Activated B cell treated with CpG ODN at 0.5 μM for 24 hours (primary cell): ENCODE data around the gene RNU2-63P. TPM values are rescaled to one million over a fixed set of nuclear protein-coding genes. Genes with fewer than 3 reads are reported as not detected.
"Not testable (repeated sequence)": the region's sequence is repeated elsewhere in the genome, so short reads cannot be mapped to it uniquely, and the experiment has no call there.

Experiments
- ATAC-seq: fragments of 200-7000 bp; cut with Tn5 transposase; one replicate; pipeline ENCODE4 v1.10.0; 2021; ENCODE audit warnings: low read depth, mild to moderate bottlenecking, moderate library complexity
- CTCF ChIA-PET: fragments of 350-600 bp; sonication (Branson Sonifier 250); formaldehyde crosslinking; loops from one replicate; lab custom pipeline; 2021; ENCODE audit warnings: antibody characterized with exemption; lab: Charles Lee
- POLR2A ChIA-PET: fragments of 350-600 bp; sonication (Branson Sonifier 250); formaldehyde crosslinking; loops from one replicate; lab custom pipeline; 2021; ENCODE audit warnings: antibody characterized with exemption; lab: Charles Lee
- DNase-seq: peaks from one replicate; pipeline ENCODE4 v3.0.0; 2022
- H3K27ac Mint-ChIP-seq: one replicate; pipeline ENCODE4 v1.8.0; 2020; ENCODE audit warnings: mixed read lengths
- H3K27me3 Mint-ChIP-seq: one replicate; pipeline ENCODE4 v1.8.0; 2021; ENCODE audit warnings: mixed read lengths
- H3K36me3 Mint-ChIP-seq: one replicate; pipeline ENCODE4 v1.8.0; 2021; ENCODE audit warnings: low read depth, mixed read lengths
- H3K4me1 Mint-ChIP-seq: one replicate; pipeline ENCODE4 v1.8.0; 2021; ENCODE audit warnings: mixed read lengths
- H3K4me3 Mint-ChIP-seq: one replicate; pipeline ENCODE4 v1.8.0; 2020; ENCODE audit warnings: mild to moderate bottlenecking, mixed read lengths
- H3K9me3 Mint-ChIP-seq: one replicate; pipeline ENCODE4 v1.8.0; 2020; ENCODE audit warnings: mixed read lengths
- CTCF ChIP-seq: fragments of 200-600 bp; IDR thresholded peaks from one replicate; pipeline ENCODE4 v1.8.0; 2022; ENCODE audit warnings: antibody characterized with exemption, mild to moderate bottlenecking
- intact Hi-C: fragments of 100-400 bp; cut with micrococcal nuclease; formaldehyde crosslinking; loops from one replicate; pipeline ENCODE4 v1.15.1; 2024
- total RNA-seq: library from RNA; stranded (reverse); gene quantifications from 2 replicates; pipeline ENCODE4 v1.2.3, GENCODE V29; 2022

Gene RNU2-63P
- total RNA-seq, 1 donor from 2014 or later = 19.5 TPM

- no peak for TF ChIP-seq CTCF
- ATAC-seq = no peak
- intact Hi-C loops = loop anchor here (2.0 to 10.0 kb wide), 2 partner anchors 37 to 1609 kb away; partner anchors contain the start of genes KDM3A and RNU2-63P
- H3K27ac Mint-ChIP-seq = peak overlapping the region; percentile 96
- ChIA-PET POLR2A (interaction anchor here (1.5 to 4.5 kb wide), 2 partner anchors 9 to 38 kb away, joined by 6 to 40 read pairs; partner anchors contain the start of gene RNU2-63P), CTCF (no interaction called here)
- H3K4me3 Mint-ChIP-seq = peak overlapping the region; percentile 92
- no peaks in the 10 kb centered on the region for H3K27me3 Mint-ChIP-seq
- peaks cover 40% of the 10 kb centered on the region for H3K4me1 Mint-ChIP-seq
- H3K36me3 Mint-ChIP-seq = peaks cover 38% of the 10 kb centered on the region
- H3K9me3 Mint-ChIP-seq = no peaks in the 10 kb centered on the region
- no peak for DNase-seq
These were observed 37.8 kb upstream of the RNU2-63P start for GRCh38 chr2:88053934-88054781.

GRCh38 chr2:88053296-88053695, 36.9 kb upstream of the RNU2-63P start:
- intact Hi-C loops = loop anchor here (10.0 kb wide), 1 partner anchor 1608 kb away; the partner anchor contains the start of gene KDM3A
- ATAC-seq = no peak
- H3K4me1 Mint-ChIP-seq = peaks cover 45% of the 10 kb centered on the region
- no peak for DNase-seq
- peaks cover 46% of the 10 kb centered on the region for H3K36me3 Mint-ChIP-seq
- ChIA-PET POLR2A (interaction anchor here (4.5 kb wide), 1 partner anchor 37 kb away, joined by 40 read pairs; the partner anchor contains the start of gene RNU2-63P), CTCF (no interaction called here)
- H3K9me3 Mint-ChIP-seq = no peaks in the 10 kb centered on the region
- no peak for TF ChIP-seq CTCF
- H3K27me3 Mint-ChIP-seq = no peaks in the 10 kb centered on the region
- H3K4me3 Mint-ChIP-seq = peak overlapping the region; percentile 17
- H3K27ac Mint-ChIP-seq = peak overlapping the region; percentile 96

- Mint-ChIP-seq H3K36me3 (peaks cover 48% of the 10 kb centered on the region), H3K27me3 (no peaks in the 10 kb centered on the region), H3K27ac (no peak overlapping the region), H3K4me3 (no peak overlapping the region), H3K9me3 (no peaks in the 10 kb centered on the region), H3K4me1 (peaks cover 45% of the 10 kb centered on the region)
- DNase-seq = no peak
- POLR2A ChIA-PET = interaction anchor here (1.2 kb wide), 1 partner anchor 35 kb away, joined by 4 read pairs; the partner anchor contains the start of gene RNU2-63P
- ATAC-seq = no peak
- intact Hi-C loops = loop anchor here (10.0 kb wide), 1 partner anchor 1607 kb away; the partner anchor contains the start of gene KDM3A
- TF ChIP-seq CTCF = no peak
- CTCF ChIA-PET = interaction anchor here (1.0 kb wide), 1 partner anchor 10 kb away, joined by 4 read pairs; no protein-coding TSS in a partner anchor
These were observed 35.4 kb upstream of the RNU2-63P start for GRCh38 chr2:88051792-88052191.

- Mint-ChIP-seq H3K27me3 (no peaks in the 10 kb centered on the region), H3K36me3 (peaks cover 50% of the 10 kb centered on the region), H3K4me1 (peaks cover 39% of the 10 kb centered on the region), H3K27ac (peak overlapping the region; percentile 53), H3K4me3 (no peak overlapping the region), H3K9me3 (no peaks in the 10 kb centered on the region)
- no peak for ATAC-seq
- intact Hi-C loops = loop anchor here (10.0 kb wide), 1 partner anchor 1605 kb away; the partner anchor contains the start of gene KDM3A
- POLR2A ChIA-PET = interaction anchor here (0.6 to 0.7 kb wide), 2 partner anchors 15 to 40 kb away, joined by 3 read pairs; no protein-coding TSS in a partner anchor
- CTCF ChIA-PET = interaction anchor here (1.8 kb wide), 1 partner anchor 11 kb away, joined by 11 read pairs; no protein-coding TSS in a partner anchor
- no peak for DNase-seq
- TF ChIP-seq CTCF = no peak
These were observed 33.3 kb upstream of the RNU2-63P start for GRCh38 chr2:88049622-88050021.

- Mint-ChIP-seq H3K9me3 (no peaks in the 10 kb centered on the region), H3K27ac (no peak overlapping the region), H3K4me1 (peaks cover 32% of the 10 kb centered on the region), H3K27me3 (no peaks in the 10 kb centered on the region), H3K36me3 (peaks cover 48% of the 10 kb centered on the region), H3K4me3 (no peak overlapping the region)
- POLR2A ChIA-PET = interaction anchor here (0.5 kb wide), 1 partner anchor 1834 kb away, joined by 4 read pairs; no protein-coding TSS in a partner anchor
- ATAC-seq = no peak
- TF ChIP-seq CTCF = no peak
- CTCF ChIA-PET = interaction anchor here (1.4 kb wide), 1 partner anchor 12 kb away, joined by 7 read pairs; no protein-coding TSS in a partner anchor
- no peak for DNase-seq
- intact Hi-C loops = no loop called here
These were observed 32.2 kb upstream of the RNU2-63P start for GRCh38 chr2:88048541-88048940.

GRCh38 chr2:88045561-88045960, 29.2 kb upstream of the RNU2-63P start:
- H3K27ac Mint-ChIP-seq, H3K27me3 Mint-ChIP-seq, DNase-seq, intact Hi-C loops, H3K4me3 Mint-ChIP-seq, ATAC-seq, H3K9me3 Mint-ChIP-seq: not testable (repeated sequence)
- Mint-ChIP-seq H3K36me3 (peaks cover 45% of the 10 kb centered on the region), H3K4me1 (peaks cover 31% of the 10 kb centered on the region)
- POLR2A ChIA-PET = interaction anchor here (1.6 kb wide), 1 partner anchor 9 kb away, joined by 6 read pairs; no protein-coding TSS in a partner anchor
- CTCF ChIA-PET = interaction anchor here (1.3 kb wide), 1 partner anchor 15 kb away, joined by 4 read pairs; no protein-coding TSS in a partner anchor
